ENCODE results near the gene PCNT. TPM values are rescaled to one million over a fixed set of nuclear protein-coding genes. Genes with fewer than 3 reads are reported as not detected.

Gene PCNT
- total RNA-seq, 1 donor = 21.6 TPM

DNA sequence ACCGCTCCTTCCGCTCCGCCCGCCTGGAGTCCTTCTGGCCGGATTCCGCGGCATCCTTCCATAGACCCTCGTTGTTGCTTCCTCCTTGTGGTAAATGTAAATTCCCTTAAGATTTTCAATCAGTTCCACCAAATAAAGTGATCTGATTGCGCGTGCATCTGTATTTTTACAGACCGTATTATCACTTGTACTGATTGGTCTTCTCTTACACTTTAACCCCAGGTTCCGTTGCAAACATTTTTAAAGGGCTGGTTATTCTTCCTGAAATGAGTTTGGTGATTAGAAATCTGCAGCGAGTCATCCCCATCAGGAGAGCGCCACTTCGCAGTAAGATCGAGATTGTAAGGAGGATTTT, 37.3 kb upstream of the PCNT start:
- peak; percentile 74 for DNase-seq (ENCODE audit: low read depth)
- TF ChIP-seq, protein P1, sequence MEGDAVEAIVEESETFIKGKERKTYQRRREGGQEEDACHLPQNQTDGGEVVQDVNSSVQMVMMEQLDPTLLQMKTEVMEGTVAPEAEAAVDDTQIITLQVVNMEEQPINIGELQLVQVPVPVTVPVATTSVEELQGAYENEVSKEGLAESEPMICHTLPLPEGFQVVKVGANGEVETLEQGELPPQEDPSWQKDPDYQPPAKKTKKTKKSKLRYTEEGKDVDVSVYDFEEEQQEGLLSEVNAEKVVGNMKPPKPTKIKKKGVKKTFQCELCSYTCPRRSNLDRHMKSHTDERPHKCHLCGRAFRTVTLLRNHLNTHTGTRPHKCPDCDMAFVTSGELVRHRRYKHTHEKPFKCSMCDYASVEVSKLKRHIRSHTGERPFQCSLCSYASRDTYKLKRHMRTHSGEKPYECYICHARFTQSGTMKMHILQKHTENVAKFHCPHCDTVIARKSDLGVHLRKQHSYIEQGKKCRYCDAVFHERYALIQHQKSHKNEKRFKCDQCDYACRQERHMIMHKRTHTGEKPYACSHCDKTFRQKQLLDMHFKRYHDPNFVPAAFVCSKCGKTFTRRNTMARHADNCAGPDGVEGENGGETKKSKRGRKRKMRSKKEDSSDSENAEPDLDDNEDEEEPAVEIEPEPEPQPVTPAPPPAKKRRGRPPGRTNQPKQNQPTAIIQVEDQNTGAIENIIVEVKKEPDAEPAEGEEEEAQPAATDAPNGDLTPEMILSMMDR (IDR thresholded peaks at IDR 0.05; ENCODE audit: insufficient read depth, low read depth, low read length) = no peak

DNA sequence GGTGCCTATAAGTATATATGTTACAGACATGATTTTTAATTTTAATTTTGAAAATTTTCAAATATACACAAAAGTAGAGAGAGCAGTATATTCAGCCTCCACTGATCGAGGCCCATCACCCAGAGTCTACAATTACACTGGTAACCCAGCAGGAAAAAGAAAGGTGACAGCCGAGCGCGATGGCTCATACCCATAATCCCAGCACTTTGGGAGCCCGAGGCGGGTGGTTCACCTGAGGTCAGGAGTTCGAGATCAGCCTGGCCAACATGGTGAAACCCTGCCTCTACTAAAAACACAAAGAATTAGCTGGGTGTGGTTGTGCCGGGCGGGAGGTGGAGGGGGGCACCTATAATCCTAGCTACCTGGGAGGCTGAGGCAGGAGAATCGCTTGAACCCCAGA, 36.4 kb upstream of the PCNT start:
- TF ChIP-seq, protein P1 (IDR thresholded peaks at IDR 0.05; ENCODE audit: insufficient read depth, low read depth, low read length) = no peak
- peak overlapping the region; percentile 79 for H3K4me3 ChIP-seq (ENCODE audit: low read depth, low read length)
- DNase-seq (ENCODE audit: low read depth) = no peak

More for the DNA sequence above, 37.3 kb upstream of the PCNT start:
- peak overlapping the region; percentile 79 for H3K4me3 ChIP-seq (ENCODE audit: low read depth, low read length)

DNA sequence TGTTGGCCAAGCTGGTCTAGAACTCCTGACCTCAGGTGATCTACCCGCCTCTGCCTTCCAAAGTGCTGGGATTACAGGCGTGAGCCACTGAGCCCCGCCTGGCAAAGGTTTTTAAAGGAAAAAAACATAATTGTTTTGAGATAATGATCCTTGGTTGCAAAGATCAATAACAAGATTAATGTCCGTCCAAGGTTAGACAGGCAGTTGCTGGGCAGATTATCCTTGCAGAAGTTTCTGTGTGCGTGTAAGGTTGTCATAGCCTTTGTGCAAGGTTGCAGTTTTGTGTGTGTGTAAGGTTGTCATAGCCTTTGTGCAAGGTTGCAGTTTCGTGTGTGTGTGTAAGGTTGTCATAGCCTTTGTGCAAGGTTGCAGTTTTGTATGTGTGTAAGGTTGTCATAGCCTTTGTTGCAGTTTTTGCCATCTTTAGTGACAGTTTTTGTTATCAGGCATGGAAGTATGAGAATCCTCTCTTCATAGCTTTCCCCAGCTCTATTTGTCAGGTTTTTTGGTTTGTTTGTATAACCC, 34.2 kb upstream of the PCNT start:
- H3K4me3 ChIP-seq (ENCODE audit: low read depth, low read length) = no peak overlapping the region
- TF ChIP-seq, protein P1 (IDR thresholded peaks at IDR 0.05; ENCODE audit: insufficient read depth, low read depth, low read length) = no peak
- DNase-seq (ENCODE audit: low read depth) = no peak

DNA sequence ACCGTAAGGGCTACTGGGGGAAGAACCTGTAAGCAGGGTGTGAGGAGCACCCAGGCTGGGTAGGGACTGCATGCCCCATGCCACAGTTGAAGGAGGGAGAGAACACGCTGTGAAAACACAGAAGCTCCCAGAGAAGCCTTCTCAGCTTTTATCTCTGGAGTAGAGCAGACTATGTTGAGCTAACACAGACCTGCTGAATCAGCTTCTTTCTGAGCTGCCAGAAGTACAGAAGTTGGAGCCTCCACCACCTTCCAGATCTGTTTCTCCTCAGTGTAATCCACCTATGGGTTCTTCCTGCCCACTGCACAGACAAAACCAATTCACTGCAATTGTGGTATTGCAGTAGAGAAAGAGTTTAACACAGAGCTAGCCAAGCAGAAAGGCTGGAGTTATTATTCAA, 32.4 kb upstream of the PCNT start:
- no peak for DNase-seq (ENCODE audit: low read depth)
- TF ChIP-seq, protein P1 (IDR thresholded peaks at IDR 0.05; ENCODE audit: insufficient read depth, low read depth, low read length) = no peak
- no peak overlapping the region for H3K4me3 ChIP-seq (ENCODE audit: low read depth, low read length)

DNA sequence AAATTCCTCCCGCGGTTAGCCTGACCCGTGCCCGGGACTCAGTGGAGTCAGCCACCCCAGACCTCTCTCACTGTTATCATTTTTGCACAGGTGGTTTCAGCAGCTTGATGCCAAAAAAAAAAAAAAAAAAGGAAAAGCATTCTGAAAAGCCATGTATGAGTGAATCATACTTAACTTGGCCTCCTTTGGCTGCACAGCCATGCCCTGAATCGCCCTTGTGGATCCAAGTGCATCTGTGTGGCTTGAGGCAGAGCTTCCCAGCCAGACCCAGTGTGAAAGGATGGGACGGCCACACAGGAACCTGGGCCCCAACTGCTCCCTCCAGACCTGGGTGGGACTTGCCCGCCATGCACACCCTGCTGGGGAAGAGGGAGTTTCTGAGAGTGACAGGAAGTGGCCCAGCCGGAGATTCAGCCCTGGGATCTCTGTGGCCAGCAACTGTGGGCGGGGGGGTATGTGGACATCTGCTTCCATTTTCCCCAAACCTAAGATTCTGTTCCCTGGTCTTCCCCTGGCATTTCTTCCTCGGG, 29.2 kb upstream of the PCNT start:
- peak; percentile 53 for DNase-seq (ENCODE audit: low read depth)
- TF ChIP-seq, protein P1 (IDR thresholded peaks at IDR 0.05; ENCODE audit: insufficient read depth, low read depth, low read length) = no peak
- no peak overlapping the region for H3K4me3 ChIP-seq (ENCODE audit: low read depth, low read length)

DNA sequence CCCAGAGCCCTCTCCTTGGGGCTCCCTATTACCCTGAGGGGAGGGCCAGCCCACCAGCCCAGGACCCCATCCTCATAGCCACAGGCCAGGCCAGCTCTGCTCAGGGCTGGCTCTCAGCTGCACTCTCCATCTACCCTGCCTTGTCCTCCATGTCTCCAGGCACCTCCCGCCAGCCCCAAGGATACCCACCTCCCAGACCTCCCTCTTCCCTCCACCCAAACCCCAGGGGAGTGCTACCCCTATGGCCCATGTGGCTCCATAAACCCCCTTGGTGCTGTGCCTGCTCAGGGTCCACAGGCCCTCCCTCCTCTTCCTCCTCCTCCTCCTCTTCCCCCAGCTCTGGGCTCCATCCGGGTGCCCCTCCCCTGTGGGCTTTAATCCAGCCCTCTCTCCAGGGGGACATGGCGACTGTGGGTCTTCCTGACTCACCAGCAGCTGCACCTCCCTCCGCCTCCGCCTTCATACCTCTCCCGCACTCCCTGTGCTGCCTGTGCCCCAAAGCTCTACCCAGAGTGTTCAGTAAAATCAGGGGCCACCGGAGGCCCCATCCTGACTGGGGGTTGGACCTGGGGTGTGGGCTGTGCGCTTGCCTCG, 28.7 kb upstream of the PCNT start:
- peak; percentile 27 for DNase-seq (ENCODE audit: low read depth)
- no peak overlapping the region for H3K4me3 ChIP-seq (ENCODE audit: low read depth, low read length)
- TF ChIP-seq, protein P1 (IDR thresholded peaks at IDR 0.05; ENCODE audit: insufficient read depth, low read depth, low read length) = no peak
